H9 (cell line): ENCODE data around the gene LNP1. TPM values are rescaled to one million over a fixed set of nuclear protein-coding genes. Genes with fewer than 3 reads are reported as not detected.

Experiments used
- DNase-seq: peaks from one replicate; pipeline ENCODE4 v3.0.0-alpha.2; 2017
- H2AFZ ChIP-seq: one replicate; pipeline ENCODE4 v1.6.1; 2013; ENCODE audit warnings: mild to moderate bottlenecking, low read length, control low read depth, moderate library complexity
- H2AK5ac ChIP-seq: 2 replicates; pipeline ENCODE4 v1.6.1; 2013; ENCODE audit warnings: low read length, control low read depth, mixed read lengths; ENCODE audit not compliant: insufficient read length
- H2BK120ac ChIP-seq: one replicate; pipeline ENCODE4 v1.6.1; 2013; ENCODE audit warnings: low read depth, mild to moderate bottlenecking, low read length, control low read depth, inconsistent platforms; ENCODE audit not compliant: poor library complexity, severe bottlenecking
- H2BK12ac ChIP-seq: 2 replicates; pipeline ENCODE4 v1.6.1; 2013; ENCODE audit warnings: low read length, control low read depth, mixed read lengths, low read depth; ENCODE audit not compliant: insufficient read length
- H2BK15ac ChIP-seq: 2 replicates; pipeline ENCODE4 v1.6.1; 2013; ENCODE audit warnings: low read depth, low read length, control low read depth
- H2BK20ac ChIP-seq: one replicate; pipeline ENCODE4 v1.6.1; 2013; ENCODE audit warnings: low read depth, mild to moderate bottlenecking, low read length, control low read depth, inconsistent platforms; ENCODE audit not compliant: poor library complexity, severe bottlenecking
- H2BK5ac ChIP-seq: 2 replicates; pipeline ENCODE4 v1.6.1; 2013; ENCODE audit warnings: low read length, control low read depth, mixed read lengths; ENCODE audit not compliant: insufficient read length
- H3K14ac ChIP-seq: 2 replicates; pipeline ENCODE4 v1.6.1; 2013; ENCODE audit warnings: low read length, control low read depth; ENCODE audit not compliant: insufficient read depth
- H3K18ac ChIP-seq: 2 replicates; pipeline ENCODE4 v1.6.1; 2013; ENCODE audit warnings: low read depth, mild to moderate bottlenecking, mixed read lengths, low read length, control low read depth; ENCODE audit not compliant: insufficient read length
- H3K23ac ChIP-seq: 2 replicates; pipeline ENCODE4 v1.6.1; 2013; ENCODE audit warnings: low read length, control low read depth, mixed read lengths, low read depth; ENCODE audit not compliant: insufficient read length
- H3K23me2 ChIP-seq: 2 replicates; pipeline ENCODE4 v1.6.1; 2013; ENCODE audit warnings: low read depth, mild to moderate bottlenecking, mixed read lengths, low read length, control low read depth; ENCODE audit not compliant: insufficient read length, poor library complexity, severe bottlenecking
- H3K27ac ChIP-seq: 2 replicates; pipeline ENCODE4 v1.5.1; 2013; ENCODE audit warnings: low read length, control low read depth, mixed read lengths, low read depth; ENCODE audit not compliant: insufficient read length
- H3K27me3 ChIP-seq: 2 replicates; pipeline ENCODE4 v1.6.1; 2013; ENCODE audit warnings: low read length, control low read depth, inconsistent platforms; ENCODE audit not compliant: insufficient read depth
- H3K4ac ChIP-seq: 2 replicates; pipeline ENCODE4 v1.6.1; 2013; ENCODE audit warnings: low read depth, mild to moderate bottlenecking, control low read depth, inconsistent platforms, low read length, moderate library complexity
- H3K4me1 ChIP-seq: 2 replicates; pipeline ENCODE4 v1.6.1; 2013; ENCODE audit warnings: low read length, control low read depth, inconsistent platforms; ENCODE audit not compliant: insufficient read depth
- H3K4me2 ChIP-seq: 2 replicates; pipeline ENCODE4 v1.6.1; 2013; ENCODE audit warnings: low read length, control low read depth, mixed read lengths; ENCODE audit not compliant: insufficient read length, insufficient read depth
- H3K56ac ChIP-seq: 2 replicates; pipeline ENCODE4 v1.6.1; 2013; ENCODE audit warnings: low read depth, mild to moderate bottlenecking, mixed read lengths, low read length, control low read depth; ENCODE audit not compliant: insufficient read length
- H3K79me1 ChIP-seq: 2 replicates; pipeline ENCODE4 v1.6.1; 2013; ENCODE audit warnings: low read depth, mild to moderate bottlenecking, moderate library complexity, low read length, control low read depth, inconsistent platforms; ENCODE audit not compliant: insufficient read depth, poor library complexity, severe bottlenecking
- H3K79me2 ChIP-seq: 2 replicates; pipeline ENCODE4 v1.6.1; 2013; ENCODE audit warnings: low read length, control low read depth, inconsistent platforms; ENCODE audit not compliant: insufficient read depth
- H3K9ac ChIP-seq: 2 replicates; pipeline ENCODE4 v1.6.1; 2013; ENCODE audit warnings: low read length, control low read depth, mixed read lengths; ENCODE audit not compliant: insufficient read length; ENCODE audit errors: extremely low read depth
- H3K9me3 ChIP-seq: one replicate; pipeline ENCODE4 v1.6.1; 2013; ENCODE audit warnings: low read depth, low read length, inconsistent platforms; ENCODE audit not compliant: control insufficient read depth
- H3T11ph ChIP-seq: one replicate; pipeline ENCODE4 v1.6.1; 2013; ENCODE audit warnings: mild to moderate bottlenecking, low read length, control low read depth, inconsistent platforms
- H4K20me1 ChIP-seq: one replicate; pipeline ENCODE4 v1.6.1; 2013; ENCODE audit not compliant: control insufficient read depth, insufficient read length, insufficient read depth
- H4K5ac ChIP-seq: 2 replicates; pipeline ENCODE4 v1.6.1; 2013; ENCODE audit warnings: low read depth, mild to moderate bottlenecking, mixed read lengths, low read length, control low read depth; ENCODE audit not compliant: insufficient read length
- H4K8ac ChIP-seq: replicated peaks from 2 replicates; pipeline ENCODE4 v1.6.1; 2013; ENCODE audit warnings: low read length, control low read depth, mixed read lengths, low read depth; ENCODE audit not compliant: insufficient read length
- H4K91ac ChIP-seq: 2 replicates; pipeline ENCODE4 v1.6.1; 2013; ENCODE audit warnings: low read depth, mild to moderate bottlenecking, moderate library complexity, mixed read lengths, low read length, control low read depth; ENCODE audit not compliant: insufficient read length
- H3K27ac Mint-ChIP-seq, 3 experiments: 2 replicates in 2 of 3; 3 replicates in 1 of 3; pipeline ENCODE4 v1.8.0; 2020 to 2021; ENCODE audit warnings: mixed read lengths in 3 of 3, mild to moderate bottlenecking in 1 of 3, moderate library complexity in 1 of 3
- H3K27me3 Mint-ChIP-seq: 2 replicates; pipeline ENCODE4 v1.8.0; 2021; ENCODE audit warnings: low read depth, mild to moderate bottlenecking, moderate library complexity, mixed read lengths
- H3K36me3 Mint-ChIP-seq, 3 experiments: 2 replicates in 2 of 3; 3 replicates in 1 of 3; pipeline ENCODE4 v1.8.0; 2020 to 2021; ENCODE audit warnings: low read depth in 3 of 3, mixed read lengths in 3 of 3; ENCODE audit not compliant: insufficient read depth in 1 of 3
- H3K4me1 Mint-ChIP-seq, 2 experiments: 2 replicates each; pipeline ENCODE4 v1.8.0; 2020; ENCODE audit warnings: mixed read lengths in 2 of 2
- H3K4me3 Mint-ChIP-seq, 2 experiments: 2 replicates in 1 of 2; 3 replicates in 1 of 2; pipeline ENCODE4 v1.8.0; 2020 to 2021; ENCODE audit warnings: mild to moderate bottlenecking in 2 of 2, mixed read lengths in 2 of 2, moderate library complexity in 1 of 2
- H3K9me3 Mint-ChIP-seq, 2 experiments: 2 replicates in 1 of 2; 3 replicates in 1 of 2; pipeline ENCODE4 v1.8.0; 2020; ENCODE audit warnings: mild to moderate bottlenecking in 2 of 2, mixed read lengths in 2 of 2, moderate library complexity in 1 of 2
- total RNA-seq: library from RNA; stranded (reverse); gene quantifications from 2 replicates; pipeline ENCODE4 v1.2.1, GENCODE V29; 2021
- TF ChIP-seq, protein P1 (sequence below): fragments of 200-600 bp; sonication (generic); conservative IDR thresholded peaks from 3 replicates; pipeline ENCODE4 v1.8.0; 2021; ENCODE audit warnings: antibody characterized with exemption, mild to moderate bottlenecking

The LNP1 gene
- total RNA-seq, 1 experiment from 2014 or later, result 4.1 TPM

DNA sequence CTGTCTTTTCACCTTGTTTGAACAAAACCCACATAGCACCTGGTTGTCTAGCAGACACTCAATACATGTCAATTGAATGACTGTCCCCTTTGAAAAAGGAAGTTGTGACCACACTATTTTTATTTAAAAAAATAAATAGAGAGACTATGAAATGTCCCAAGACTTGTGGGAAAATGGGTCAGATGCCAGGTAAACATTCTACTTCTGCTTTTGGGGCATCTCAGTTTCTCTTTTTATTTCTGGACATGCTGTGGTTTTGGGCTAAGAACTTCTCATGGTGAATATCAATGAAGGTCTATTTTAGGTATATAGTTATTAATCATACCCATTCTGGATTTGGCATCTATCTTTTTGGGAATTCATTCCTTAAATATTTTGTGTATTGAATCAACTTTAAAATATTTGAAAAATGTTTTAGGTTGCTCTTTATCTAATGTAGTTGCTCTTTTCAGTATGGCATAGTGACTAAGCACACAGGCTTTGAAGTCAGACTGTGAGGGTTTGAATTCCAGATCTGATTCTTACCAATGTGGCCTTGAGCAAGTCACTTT is 95.4 kb downstream of the LNP1 start:
- H2BK5ac ChIP-seq, result no peak overlapping the region
- H3K4me1 Mint-ChIP-seq, result peaks cover 8 to 9% of the 10 kb centered on the region in 2 experiments
- H3K27me3 ChIP-seq, result no peaks in the 10 kb centered on the region

More for the DNA sequence above, 95.4 kb downstream of the LNP1 start:
- Histone ChIP-seq H2AFZ (no peak overlapping the region), H4K8ac (no peak overlapping the region), H3K4me1 (no peaks in the 10 kb centered on the region), H3K4me2 (no peak overlapping the region), H2BK12ac (no peak overlapping the region), H3T11ph (no peak overlapping the region), H3K4ac (no peak overlapping the region), H3K23ac (no peak overlapping the region), H3K14ac (no peak overlapping the region), H3K79me1 (no peaks in the 10 kb centered on the region), H3K27ac (no peak overlapping the region), H3K56ac (no peak overlapping the region), H2BK120ac (no peak overlapping the region), H4K5ac (no peak overlapping the region), H2AK5ac (no peak overlapping the region), H4K91ac (no peak overlapping the region), H2BK15ac (no peak overlapping the region), H3K9me3 (no peaks in the 10 kb centered on the region), H2BK20ac (no peak overlapping the region), H3K79me2 (no peaks in the 10 kb centered on the region), H4K20me1 (no peaks in the 10 kb centered on the region), H3K9ac (no peak overlapping the region), H3K18ac (no peak overlapping the region), H3K23me2 (peaks cover 4% of the 10 kb centered on the region)
- H3K27me3 Mint-ChIP-seq, result no peaks in the 10 kb centered on the region
- DNase-seq, result no peak
- no peak overlapping the region for H3K4me3 Mint-ChIP-seq
- no peaks in the 10 kb centered on the region for H3K36me3 Mint-ChIP-seq
- H3K9me3 Mint-ChIP-seq, result no peaks in the 10 kb centered on the region; a peak in 1 of 5 replicates
- TF ChIP-seq, protein P1, sequence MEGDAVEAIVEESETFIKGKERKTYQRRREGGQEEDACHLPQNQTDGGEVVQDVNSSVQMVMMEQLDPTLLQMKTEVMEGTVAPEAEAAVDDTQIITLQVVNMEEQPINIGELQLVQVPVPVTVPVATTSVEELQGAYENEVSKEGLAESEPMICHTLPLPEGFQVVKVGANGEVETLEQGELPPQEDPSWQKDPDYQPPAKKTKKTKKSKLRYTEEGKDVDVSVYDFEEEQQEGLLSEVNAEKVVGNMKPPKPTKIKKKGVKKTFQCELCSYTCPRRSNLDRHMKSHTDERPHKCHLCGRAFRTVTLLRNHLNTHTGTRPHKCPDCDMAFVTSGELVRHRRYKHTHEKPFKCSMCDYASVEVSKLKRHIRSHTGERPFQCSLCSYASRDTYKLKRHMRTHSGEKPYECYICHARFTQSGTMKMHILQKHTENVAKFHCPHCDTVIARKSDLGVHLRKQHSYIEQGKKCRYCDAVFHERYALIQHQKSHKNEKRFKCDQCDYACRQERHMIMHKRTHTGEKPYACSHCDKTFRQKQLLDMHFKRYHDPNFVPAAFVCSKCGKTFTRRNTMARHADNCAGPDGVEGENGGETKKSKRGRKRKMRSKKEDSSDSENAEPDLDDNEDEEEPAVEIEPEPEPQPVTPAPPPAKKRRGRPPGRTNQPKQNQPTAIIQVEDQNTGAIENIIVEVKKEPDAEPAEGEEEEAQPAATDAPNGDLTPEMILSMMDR, result no peak
- no peak overlapping the region for H3K27ac Mint-ChIP-seq
